ENCODE data around the gene SPATS2L.

The SPATS2L gene

DNA sequence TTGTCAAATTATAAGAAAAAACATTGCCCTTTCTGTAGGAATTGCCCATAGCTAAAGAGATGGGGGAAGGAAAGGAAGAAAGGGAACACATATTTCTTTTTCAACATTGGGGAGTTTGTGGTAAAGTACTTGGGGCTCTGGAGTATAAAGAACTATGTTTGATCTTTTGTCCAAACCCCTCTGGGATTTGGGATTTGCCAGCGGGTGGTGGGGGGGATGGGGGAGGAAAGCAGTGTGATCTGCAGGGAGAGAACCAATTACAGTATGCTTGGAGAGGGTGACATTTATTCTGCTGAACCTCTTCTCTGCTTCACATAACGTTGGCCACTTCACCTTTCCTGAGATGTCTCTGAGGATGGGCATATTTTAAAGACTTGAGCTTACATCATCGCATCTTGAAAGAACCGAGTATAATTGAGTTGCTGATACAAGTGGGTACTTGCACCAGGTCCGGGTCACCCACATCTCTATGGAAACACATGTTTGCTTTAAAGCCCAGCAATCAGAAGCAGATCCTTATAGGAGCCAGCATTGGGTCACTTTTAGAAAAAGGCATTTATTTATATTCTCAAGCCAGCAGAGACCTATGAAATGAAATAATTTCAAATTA is 73.1 kb downstream of the SPATS2L start:
- no peak for DNase-seq

DNA sequence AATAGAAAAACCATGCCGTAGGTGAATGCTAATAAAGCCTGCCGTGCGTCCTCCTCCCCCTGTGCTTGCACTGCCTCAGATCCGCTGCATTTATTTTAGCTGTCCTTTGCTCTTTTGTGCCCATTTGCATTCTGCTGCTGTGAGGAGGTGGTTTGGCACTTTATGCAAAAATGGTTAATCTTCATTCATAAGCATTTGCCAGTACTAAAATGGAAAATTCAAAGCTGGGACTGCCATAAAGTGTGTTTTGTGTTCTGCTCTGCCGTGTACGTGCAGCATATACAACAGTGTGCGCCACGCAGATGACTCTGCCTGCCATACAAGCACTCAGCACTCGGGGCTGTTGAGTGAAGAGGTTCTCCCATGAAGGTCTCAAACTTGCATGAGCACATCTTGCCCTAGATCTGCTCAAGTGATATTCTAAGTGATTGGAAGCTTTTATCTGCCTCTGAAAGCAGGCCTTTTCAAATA is 73.6 kb downstream of the SPATS2L start:
- DNase-seq = no peak

DNA sequence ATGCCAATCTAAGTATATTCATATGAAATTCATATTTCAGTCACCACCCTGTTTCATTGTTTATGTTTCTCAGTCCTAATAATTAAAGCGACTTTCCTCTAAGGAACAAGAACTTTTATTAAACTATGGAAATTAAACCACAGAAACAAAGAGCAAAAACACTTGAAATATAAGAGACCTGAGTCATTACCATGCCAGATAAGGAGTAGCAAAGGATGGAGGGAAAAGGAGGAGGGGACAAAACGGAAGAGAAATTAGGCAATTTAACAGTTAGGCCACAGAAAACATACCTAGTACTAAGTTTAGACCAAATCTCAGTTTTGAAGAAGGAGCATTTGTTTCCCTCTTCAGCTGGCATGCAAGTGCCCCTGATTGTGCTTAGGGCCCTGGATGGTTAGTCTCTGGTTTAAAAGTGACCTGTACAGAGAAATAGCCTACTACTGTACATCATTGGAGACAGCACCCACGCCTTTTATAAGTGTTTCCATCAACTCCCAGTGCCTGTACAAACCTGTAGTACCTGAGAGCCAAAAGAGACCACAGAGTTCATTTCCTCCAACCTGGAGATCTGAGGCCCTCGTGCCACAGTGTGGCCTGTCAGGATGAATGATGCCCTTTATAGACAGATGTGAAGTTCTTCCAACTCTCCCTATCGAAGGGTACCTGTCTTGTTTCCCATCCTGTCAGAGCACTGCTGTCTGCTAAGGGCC is 74.5 kb downstream of the SPATS2L start:
- peak; percentile 78 for DNase-seq

DNA sequence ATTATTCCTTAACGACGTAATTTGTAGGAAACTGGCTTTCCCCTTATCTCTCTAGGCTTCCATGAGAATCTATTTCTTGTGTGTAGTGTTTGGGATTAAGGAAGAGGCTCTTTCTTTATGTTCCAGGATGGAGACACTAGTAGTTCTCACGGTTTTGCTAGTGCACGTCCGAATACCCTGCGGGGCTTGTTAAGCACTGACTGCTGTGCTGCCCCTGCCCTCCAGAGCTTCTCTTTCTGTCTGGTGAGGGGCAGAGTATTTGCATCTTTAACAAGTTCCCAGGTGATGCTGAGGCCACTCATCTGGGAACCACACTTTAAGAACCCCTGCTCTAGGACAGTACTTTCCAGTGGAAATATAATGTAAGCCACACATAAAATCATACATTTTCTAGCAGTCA is 76.4 kb downstream of the SPATS2L start:
- DNase-seq = no peak

DNA sequence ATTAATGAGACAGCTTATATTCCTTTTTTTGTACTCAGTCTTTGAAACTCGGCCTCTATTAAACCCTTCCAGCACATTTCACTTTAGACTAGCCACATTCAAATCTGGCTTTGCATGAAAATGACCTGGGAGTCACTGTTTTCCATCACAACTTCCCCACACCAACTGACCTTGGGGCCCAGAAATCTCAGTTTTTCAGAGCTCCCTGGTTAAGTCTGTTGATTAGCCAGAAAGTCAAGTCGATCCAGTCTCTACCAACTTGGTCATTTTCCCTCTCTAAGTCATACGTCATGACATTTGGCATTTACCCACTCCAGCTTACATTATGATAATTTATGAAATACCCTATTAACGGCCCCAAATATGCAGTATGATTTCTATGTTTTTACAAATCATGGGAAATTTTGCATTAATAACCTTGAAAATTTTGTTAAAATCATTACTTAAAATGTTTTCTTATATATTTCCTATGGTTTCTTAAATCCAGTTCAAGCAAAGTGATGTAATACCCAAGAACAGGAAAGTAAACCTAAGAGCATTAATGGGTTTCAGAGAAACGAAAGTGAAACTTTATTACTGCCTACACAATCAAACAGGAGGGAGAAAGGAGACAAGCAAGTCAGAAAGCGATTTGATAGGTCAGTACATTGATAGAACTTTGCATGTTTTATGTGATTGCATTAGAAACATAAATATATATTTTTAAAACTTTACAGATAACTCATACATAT is 77.1 kb downstream of the SPATS2L start:
- DNase-seq = peak; percentile 57

DNA sequence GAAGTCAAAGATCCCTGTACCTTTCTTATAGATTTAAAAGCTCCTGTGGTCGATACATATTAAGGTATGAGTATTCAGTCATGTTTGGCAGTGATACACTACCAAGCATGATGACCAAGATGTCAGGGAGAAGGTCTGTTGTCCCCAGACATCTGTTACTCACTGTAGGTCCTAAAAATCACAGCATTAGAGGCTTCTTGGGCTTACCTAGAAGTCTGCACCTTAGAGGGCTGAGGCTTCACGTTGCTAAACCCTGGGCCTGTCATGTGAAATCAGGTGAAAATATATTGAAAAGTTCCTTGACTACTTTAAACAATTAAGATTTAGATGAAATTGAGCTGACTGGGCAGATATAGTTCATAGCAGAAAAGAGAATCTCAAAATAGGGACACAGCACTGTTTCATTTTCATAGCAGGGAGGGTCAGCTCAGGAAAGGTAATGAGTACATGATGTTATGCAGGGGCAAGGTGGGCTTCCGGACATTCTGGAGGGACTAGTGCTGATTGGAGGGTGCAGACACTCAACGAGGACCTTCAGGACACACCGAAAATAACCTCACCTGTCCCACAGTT is 78.7 kb downstream of the SPATS2L start:
- DNase-seq = no peak

DNA sequence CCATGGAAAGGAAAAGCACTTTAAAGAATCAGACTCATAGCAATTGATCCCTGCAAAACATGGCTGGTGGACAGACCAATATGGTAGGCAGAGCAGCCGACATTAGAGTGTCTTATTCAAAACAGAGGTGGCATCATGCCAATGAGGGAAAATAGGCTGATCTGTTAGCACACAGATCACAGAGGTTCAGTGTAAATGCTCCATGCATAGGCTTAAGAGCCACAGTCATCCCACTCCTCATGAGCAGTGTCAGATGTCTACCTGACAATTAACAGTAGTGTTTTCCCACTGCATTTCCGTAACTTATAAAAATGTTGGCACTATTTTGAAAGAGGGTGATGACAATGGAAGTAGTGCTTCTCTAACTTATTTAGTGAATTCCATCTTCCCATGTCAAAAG is 86.7 kb downstream of the SPATS2L start:
- DNase-seq = no peak

DNA sequence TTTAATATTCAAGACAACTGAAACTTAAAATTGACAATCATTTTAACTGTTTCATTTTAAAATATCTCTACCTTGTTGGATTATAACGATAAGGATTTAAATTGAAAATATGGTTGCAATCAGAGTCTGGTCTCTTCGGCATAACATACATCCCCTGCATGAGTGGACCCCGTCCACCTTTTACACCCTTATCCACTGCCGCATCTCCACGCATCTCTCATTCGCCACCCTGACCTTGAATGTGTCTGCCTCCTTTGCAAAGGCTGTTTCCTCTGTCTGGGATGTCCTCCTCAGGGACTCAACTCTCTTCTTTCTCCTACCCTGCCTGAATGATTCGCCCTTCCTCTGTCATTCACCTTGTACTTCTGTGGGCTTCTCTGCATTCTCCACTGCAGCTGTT is 87.6 kb downstream of the SPATS2L start:
- DNase-seq = no peak

DNA sequence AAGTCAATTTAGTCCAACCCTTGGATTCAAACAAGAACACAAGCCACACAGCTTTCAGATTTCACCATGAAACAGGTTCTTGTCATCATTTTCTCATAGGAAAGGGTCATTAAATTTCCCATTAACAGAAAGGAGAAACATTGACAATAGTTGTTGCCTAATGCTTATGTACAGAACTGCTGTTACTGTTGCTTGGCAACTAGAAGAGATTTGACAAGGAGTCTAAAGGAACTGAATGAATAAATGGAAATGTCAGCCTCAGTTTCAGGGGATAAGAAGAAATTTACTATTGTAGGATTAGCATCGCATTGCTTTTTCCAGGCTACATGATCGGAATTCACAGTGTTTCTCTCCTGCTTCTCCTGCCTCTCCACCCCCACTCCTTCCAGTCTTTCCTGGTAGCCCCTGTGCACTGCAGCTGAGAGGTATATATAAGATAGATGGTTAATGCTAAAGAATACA is 90.3 kb downstream of the SPATS2L start:
- no peak for DNase-seq

DNA sequence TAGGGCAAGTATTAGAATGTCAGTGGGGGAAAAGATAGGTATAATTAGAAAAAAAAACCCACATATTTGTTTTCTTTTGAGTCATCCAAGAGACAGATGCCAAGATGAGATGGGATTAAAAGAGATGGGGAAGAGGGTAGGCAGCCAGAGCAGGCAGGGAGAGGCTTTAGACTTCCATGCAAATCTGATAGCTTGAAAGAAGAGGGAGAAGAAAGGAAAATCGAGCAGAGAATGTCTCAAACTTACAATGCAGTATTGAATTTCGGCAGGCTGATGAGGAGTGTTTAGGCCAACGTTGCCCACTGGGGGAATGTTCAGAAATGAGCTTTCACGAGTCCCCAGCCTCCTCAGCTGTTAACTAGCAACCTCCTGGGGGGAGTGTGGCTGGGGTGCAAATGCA is 91.3 kb downstream of the SPATS2L start:
- DNase-seq = peak; percentile 77

DNA sequence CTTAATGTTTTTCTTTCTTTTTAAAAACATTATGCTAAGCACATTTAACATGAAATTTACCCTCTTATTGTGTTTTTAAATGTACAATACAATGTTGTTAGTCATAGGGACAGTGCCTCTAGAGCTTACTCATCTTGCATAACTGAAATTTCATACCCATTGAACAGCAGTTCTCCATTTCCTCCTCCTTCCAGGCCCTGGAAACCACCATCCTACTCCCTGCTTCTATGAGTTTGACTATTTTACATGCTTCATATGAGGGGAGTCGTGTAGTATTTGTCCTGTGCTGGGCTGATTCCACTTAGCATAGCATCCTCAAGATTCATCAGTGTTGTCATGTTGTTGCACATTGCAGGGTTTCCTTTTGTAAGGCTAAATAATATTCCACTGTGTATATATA is 92.6 kb downstream of the SPATS2L start:
- peak; percentile 92 for DNase-seq

DNA sequence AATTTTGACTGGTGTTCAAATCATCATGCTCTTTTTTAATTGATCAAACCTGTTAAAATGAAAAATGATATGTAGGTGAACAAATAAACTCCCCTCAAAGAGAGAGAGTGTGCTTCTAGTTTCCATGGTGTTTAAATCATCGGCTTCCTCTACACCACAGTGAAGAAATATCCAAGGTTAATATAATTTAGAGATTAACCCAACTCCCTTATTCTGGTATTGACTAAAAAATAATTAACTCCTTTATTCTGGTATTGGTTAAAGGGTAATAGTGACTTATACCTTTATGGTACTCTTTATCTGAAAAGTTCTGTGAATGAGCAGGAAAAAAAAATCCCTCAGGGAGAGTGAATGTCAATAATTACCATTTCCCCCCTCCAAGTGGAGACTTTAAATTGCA is 93.1 kb downstream of the SPATS2L start:
- DNase-seq = no peak

DNA sequence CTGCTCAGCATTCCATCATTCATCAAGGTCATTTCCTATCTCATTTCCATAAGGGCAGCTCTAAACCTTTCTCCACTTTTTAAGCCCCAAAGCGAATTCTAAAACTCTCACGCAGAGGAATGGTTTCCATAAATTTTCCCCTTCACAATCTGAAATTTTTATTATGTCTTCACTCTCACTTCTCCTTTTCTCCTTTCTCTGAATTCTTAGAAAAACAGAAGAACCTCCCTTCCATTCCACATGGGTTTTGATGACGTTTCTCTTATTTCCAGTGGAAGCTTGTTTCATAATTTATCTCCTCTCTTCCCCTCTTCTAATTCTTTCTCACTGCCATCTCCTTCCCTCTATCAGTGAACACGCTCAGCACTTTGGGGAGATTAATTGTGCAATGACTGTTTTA is 97.3 kb downstream of the SPATS2L start:
- DNase-seq = no peak

DNA sequence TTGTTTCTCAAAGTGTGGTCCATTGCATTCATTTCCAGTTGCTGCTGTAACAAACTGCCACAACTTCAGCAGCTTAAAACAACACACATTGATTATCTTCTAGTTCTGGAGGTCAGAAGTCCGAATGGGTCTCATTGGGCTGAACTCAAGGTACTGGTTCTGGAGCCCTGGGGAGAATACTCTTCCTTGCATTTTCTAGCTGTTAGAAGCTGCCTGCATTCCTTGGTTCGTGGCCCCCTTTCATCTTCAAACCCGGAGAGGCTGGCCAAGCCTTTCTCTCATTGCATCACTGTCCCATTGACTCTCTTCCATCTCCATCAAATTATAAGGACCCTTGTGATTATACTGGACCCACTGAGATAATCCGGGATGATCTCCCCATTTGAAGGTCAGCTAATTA is 98.1 kb downstream of the SPATS2L start:
- no peak for DNase-seq

DNA sequence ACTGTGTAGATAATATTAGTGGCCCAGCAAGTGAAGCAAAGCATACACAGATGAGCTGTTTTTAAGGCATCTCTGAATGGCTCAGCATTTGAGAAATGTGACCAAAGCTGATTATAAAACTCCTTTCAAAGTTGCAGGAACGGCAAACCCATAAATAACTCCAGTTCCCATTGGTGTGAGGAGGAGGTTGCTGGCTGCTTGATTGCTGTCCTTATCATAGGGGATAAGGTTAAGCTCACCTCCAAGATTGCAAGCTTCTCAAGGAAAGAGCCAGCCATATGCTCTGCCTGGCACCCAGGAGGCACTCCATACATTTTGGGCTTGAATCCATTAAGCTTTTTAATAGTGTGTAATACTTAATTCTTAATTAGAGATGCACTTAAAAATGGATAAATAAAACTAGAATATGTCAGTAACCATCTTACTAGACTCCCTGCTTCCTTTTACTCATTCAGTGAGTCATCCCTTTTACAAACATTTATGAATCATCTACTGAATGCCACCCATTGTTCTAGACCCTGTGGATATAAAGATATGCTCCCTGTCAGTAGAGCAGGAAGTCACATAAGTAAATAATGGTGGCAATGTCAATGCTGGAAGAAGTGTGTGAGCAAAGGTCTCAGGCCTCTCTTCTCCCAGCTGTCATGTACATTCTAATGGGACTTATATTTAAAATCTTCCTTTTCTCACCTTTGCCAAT is 99.3 kb downstream of the SPATS2L start:
- peak; percentile 92 for DNase-seq

DNA sequence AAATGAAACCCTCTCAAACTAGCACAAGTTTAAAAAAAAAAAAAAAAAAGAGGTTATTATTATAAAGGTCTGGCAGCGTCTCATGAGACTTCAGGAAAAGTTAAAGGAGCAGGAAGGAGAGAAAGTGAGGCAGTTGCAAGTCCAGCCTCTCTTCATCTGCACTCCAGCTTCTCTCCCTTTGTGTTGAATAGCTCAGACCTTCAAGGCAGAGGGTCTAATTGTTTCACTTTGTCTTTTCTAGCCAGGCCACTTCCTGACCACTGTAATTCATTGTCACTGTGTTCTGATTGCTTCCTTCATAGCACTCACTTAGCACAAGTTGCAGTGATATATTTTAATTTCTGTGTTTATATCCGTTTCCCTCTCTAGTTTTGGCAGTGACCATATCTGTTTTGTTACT is 99.9 kb downstream of the SPATS2L start:
- no peak for DNase-seq

DNA sequence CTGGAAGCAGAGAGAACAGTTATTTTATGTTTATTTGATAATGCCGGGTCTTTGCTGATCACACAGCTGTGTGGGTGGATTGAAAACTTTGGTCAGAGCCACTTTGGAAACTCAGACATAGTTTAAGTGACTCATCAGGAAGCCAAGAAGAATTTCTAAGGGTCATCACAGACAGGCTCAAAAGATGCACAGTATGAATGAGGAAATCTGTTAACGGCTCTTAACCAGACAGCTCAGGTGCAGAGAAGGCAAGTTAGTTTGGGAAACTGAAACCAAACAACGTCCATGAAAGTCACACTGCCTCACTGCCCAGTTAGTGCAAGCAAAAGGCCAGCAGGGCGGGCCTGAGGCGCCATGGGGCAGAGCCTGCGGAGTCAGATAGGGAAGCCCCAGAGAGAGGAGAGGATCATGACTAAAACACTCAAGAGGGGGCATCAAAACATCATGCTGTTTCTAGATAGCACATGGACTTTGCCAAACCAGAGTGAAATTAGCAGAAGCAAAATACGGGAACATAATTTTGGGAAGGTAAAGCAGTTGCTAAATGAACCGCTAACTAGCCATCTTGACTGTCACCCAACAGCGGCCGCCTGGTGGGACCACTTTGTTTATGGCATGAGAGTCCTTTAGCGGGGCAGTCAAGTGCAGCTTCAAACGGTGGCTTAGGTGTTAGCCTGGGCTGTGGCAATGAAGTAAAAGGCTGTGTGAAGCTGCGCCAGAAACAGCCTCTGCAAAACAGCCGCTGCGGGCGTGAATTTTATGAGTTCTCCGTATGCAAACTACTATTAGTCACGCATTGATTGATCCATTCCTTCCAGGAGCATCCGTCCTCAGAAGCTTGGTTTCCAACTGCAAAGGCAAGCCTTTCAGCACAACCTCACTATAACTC is 102.2 kb downstream of the SPATS2L start:
- DNase-seq = peak; percentile 88

DNA sequence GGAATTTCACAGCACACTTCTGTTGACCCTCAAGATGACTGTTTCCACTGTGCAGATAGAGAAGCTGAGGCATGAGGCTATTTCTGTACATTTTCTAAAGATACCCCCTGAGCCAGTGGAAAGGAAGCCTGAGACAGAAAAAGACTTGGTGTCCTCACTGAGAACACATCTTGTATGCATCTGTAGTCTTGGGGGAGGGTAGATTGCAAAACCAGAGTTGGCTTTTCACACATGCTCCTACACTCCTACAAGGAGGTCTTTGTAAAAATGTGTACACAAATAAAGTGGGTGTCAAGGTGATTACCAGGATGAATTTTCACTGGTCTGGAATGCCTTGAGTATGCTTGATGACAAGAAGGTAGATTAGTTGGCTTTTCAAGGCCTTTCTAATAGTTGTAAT is 105.3 kb downstream of the SPATS2L start:
- DNase-seq = peak; percentile 71

DNA sequence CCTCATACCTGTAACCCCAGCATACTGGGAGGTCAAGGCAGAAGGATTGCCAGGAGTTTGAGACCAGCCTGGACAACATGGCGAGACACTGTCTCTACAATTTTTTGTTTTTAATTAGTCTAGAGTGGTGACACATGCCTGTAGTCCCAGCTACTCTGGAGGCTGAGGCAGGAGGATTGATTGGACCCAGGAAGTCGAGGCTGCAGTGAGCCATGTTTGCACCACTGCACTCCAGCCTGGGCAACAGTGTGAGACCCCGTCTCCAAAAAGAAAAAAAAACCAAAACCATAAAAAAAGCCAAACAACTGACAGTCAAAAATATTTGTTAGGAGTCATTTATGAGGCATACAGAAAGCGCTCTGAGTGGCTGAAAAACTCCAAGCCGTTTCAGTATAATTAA is 107.9 kb downstream of the SPATS2L start:
- no peak for DNase-seq

DNA sequence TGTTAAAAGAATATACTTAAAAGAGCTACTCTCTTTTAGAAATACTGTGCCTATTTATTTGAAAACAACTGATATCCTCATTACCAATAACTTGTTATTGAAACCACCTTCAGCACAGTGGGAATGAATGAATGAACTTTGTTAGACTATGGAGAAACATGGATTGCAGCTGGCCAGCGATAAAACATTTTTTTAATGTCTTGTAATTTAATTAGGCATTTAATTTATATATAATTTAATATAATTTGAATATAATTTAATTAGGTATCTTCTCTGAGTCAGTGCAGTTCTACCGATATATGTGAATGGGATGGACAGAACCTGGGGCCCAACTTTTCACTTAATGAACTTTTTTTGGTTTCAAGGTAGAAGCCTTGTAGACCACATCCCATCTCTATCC is 109.0 kb downstream of the SPATS2L start:
- no peak for DNase-seq

DNA sequence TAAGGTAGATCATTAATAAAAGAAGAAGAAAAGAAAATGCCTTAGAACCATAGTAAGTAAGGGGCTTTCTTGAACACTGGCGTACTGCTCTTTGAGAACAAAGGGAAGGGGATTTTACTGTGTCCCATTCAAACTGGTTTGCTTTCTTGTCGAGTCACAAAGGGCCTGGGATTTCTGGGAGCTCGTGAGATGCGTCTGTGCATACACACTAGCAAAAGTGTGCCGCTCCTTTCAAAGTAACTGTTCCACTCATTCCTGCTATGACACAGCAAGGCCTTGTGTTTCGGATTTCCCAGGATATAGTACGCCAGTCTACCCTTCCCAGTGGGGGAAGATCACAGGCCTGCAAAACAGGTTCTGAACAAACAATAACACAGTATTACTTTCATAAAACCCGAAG is 110.4 kb downstream of the SPATS2L start:
- DNase-seq = no peak

DNA sequence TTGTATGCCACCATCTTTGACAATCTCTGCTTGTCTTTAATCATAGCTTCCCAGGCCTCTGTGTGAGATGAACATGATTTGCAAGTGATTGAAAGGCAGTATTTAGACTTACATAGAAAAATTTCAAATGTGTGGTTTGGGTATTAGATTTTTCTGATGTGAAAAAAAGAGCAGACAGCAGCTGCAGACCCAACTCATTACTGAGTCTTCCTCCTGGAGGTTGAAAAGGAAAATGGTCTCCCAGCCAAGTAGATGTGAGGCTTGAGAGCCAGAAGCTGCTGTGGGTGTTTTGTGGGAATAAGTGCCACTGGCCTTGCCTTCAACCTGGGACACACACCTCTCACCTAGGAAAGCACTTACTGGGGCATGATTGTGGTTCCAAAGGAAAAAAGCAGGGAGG is 110.9 kb downstream of the SPATS2L start:
- no peak for DNase-seq
